Measurements from ENCODE around the gene CEBPE.

The CEBPE gene

DNA sequence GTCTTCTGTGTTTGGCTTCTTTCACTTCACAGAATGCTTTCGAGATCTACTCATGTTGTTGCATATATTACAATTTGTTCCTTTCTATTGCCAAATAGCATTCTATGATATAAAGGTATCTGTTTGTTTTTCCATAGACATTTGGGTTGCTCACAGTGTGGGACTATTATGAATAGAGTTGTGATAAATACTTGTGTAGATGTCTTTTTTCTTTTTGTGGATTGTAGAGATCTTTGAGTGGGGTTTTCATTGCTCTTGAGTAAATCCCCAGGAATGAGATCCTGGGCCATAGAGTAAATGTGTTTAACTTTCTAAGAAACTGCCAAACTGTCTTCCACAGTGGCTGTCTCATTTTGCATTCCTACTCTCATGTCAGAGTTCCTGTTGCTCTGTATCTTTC is 24.9 kb upstream of the CEBPE start:
- FAIRE-seq (no peak), DNase-seq (ENCODE audit: insufficient read length, low spot score) (no peak)
- TF ChIP-seq CTCF (IDR thresholded peaks at IDR 0.05; ENCODE audit: insufficient read depth, missing control alignments): no peak

- FAIRE-seq (no peak), DNase-seq (ENCODE audit: insufficient read length, low spot score) (no peak)
- TF ChIP-seq CTCF (IDR thresholded peaks at IDR 0.05; ENCODE audit: insufficient read depth, missing control alignments): no peak
These were observed 23.8 kb upstream of the CEBPE start for GRCh38 chr14:23142826-23143225.

- DNase-seq (ENCODE audit: insufficient read length, low spot score): no peak
- FAIRE-seq: no peak
- no peak for TF ChIP-seq CTCF (IDR thresholded peaks at IDR 0.05; ENCODE audit: insufficient read depth, missing control alignments)
These were observed 22.8 kb upstream of the CEBPE start for GRCh38 chr14:23141706-23142444.

- FAIRE-seq: no peak
- TF ChIP-seq CTCF (IDR thresholded peaks at IDR 0.05; ENCODE audit: insufficient read depth, missing control alignments): no peak
- DNase-seq (ENCODE audit: insufficient read length, low spot score): no peak
These were observed 21.3 kb upstream of the CEBPE start for GRCh38 chr14:23140371-23140770.

GRCh38 chr14:23139874-23140273 is 20.8 kb upstream of the CEBPE start:
- FAIRE-seq (no peak), DNase-seq (ENCODE audit: insufficient read length, low spot score) (no peak)
- no peak for TF ChIP-seq CTCF (IDR thresholded peaks at IDR 0.05; ENCODE audit: insufficient read depth, missing control alignments)

- no peak for FAIRE-seq
- no peak for DNase-seq (ENCODE audit: insufficient read length, low spot score)
These were observed 18.9 kb upstream of the CEBPE start for GRCh38 chr14:23137813-23138535.

More at GRCh38 chr14:23137813-23138535, 18.9 kb upstream of the CEBPE start:
- no peak for TF ChIP-seq CTCF (IDR thresholded peaks at IDR 0.05; ENCODE audit: insufficient read depth, missing control alignments)
